DOHH2 (cell line): ENCODE results near the gene SSPN.

ENCODE experiments used
- H3F3A ChIP-seq: fragments of 200-600 bp; sonication (generic), shearing (Covaris generic); 2 replicates; pipeline ENCODE4 v1.6.0; 2016; ENCODE audit warnings: antibody characterized with exemption, mild to moderate bottlenecking; ENCODE audit not compliant: control insufficient read depth, insufficient read depth
- H3K27ac ChIP-seq: fragments of 200-600 bp; sonication (generic); 2 replicates; pipeline ENCODE4 v1.5.1; 2014; ENCODE audit warnings: low read depth, mild to moderate bottlenecking, low read length, moderate library complexity
- H3K27me3 ChIP-seq: fragments of 200-600 bp; sonication (generic); 2 replicates; pipeline ENCODE4 v1.6.1; 2014; ENCODE audit warnings: mild to moderate bottlenecking, low read length, mixed read lengths; ENCODE audit not compliant: control insufficient read depth
- H3K36me3 ChIP-seq: fragments of 200-600 bp; sonication (generic); 2 replicates; pipeline ENCODE4 v1.6.1; 2014; ENCODE audit warnings: mild to moderate bottlenecking, low read length, moderate library complexity, mixed read lengths; ENCODE audit not compliant: control insufficient read depth
- H3K4me1 ChIP-seq: fragments of 200-600 bp; sonication (generic); 2 replicates; pipeline ENCODE4 v1.6.1; 2014; ENCODE audit warnings: mild to moderate bottlenecking, low read length, mixed read lengths; ENCODE audit not compliant: control insufficient read depth
- H3K4me2 ChIP-seq: fragments of 200-600 bp; sonication (generic); 2 replicates; pipeline ENCODE4 v1.6.0; 2014; ENCODE audit warnings: mild to moderate bottlenecking, low read length, moderate library complexity
- H3K4me3 ChIP-seq: fragments of 200-600 bp; sonication (generic); 2 replicates; pipeline ENCODE4 v1.5.1; 2014; ENCODE audit warnings: mild to moderate bottlenecking, low read length, mixed read lengths
- H3K79me2 ChIP-seq: fragments of 200-600 bp; sonication (generic); 2 replicates; pipeline ENCODE4 v1.6.1; 2014; ENCODE audit warnings: mild to moderate bottlenecking, low read length, mixed read lengths; ENCODE audit not compliant: control insufficient read depth
- H3K9me2 ChIP-seq: fragments of 200-600 bp; sonication (generic); replicated peaks from 2 replicates; pipeline ENCODE4 v1.6.1; 2014; ENCODE audit warnings: mild to moderate bottlenecking, low read length, mixed read lengths; ENCODE audit not compliant: control insufficient read depth
- H3K9me3 ChIP-seq: fragments of 200-600 bp; sonication (generic); 2 replicates; pipeline ENCODE4 v1.6.1; 2014; ENCODE audit warnings: antibody characterized with exemption, low read length, mixed read lengths; ENCODE audit not compliant: control insufficient read depth, insufficient read depth
- H4K20me1 ChIP-seq: fragments of 200-600 bp; sonication (generic); 2 replicates; pipeline ENCODE4 v1.6.0; 2014; ENCODE audit warnings: low read depth, mild to moderate bottlenecking, antibody characterized with exemption, low read length, moderate library complexity; ENCODE audit not compliant: control insufficient read depth, insufficient read depth
- EZH2phosphoT487 ChIP-seq: fragments of 200-600 bp; sonication (generic); IDR thresholded peaks from 2 replicates; pipeline ENCODE4 v1.6.1; 2017; ENCODE audit warnings: borderline replicate concordance, mild to moderate bottlenecking, antibody characterized with exemption, low read length, moderate library complexity, mixed read lengths
- TF ChIP-seq, protein P1 (sequence below): fragments of 200-600 bp; sonication (generic); IDR thresholded peaks from one replicate; pipeline ENCODE4 v1.5.1; 2014; ENCODE audit warnings: antibody characterized with exemption, mild to moderate bottlenecking, low read depth, low read length; ENCODE audit not compliant: poor library complexity, severe bottlenecking

SSPN gene

DNA sequence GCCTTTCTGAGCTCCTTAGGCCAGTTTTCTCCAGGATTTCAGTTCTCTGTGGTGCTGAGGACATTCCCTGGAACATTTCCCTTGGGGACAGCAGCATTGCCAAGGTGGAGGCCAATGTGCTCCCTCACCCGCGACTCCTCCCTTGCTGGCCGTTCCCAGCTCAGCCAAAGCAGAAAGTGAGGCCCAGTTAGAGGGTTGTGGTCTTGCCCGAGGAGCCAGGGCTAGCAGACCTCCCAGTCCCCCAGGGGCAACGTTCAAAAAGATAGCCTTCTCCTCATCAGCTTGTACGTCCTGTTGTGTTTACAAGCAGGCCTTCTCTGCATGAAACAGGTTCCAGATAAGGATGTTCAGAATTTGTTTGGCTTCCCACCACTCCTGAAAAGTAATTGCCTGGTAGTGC is 78.4 kb downstream of the SSPN start:
- H3K4me2 ChIP-seq, result no peak overlapping the region
- no peaks in the 10 kb centered on the region for H3K9me2 ChIP-seq
- no peaks in the 10 kb centered on the region for H3K79me2 ChIP-seq
- no peak overlapping the region for H3K4me3 ChIP-seq
- H3K27me3 ChIP-seq, result no peaks in the 10 kb centered on the region
- no peaks in the 10 kb centered on the region for H3K36me3 ChIP-seq
- H3K9me3 ChIP-seq, result no peaks in the 10 kb centered on the region
- 0 out of 2 replicates have a peak, but pooled peaks cover 3% of the 10 kb centered on the region for H3K4me1 ChIP-seq
- H3K27ac ChIP-seq, result no peak overlapping the region
- no peaks in the 10 kb centered on the region for H3F3A ChIP-seq
- no peak for TF ChIP-seq EZH2phosphoT487
- TF ChIP-seq, protein P1, sequence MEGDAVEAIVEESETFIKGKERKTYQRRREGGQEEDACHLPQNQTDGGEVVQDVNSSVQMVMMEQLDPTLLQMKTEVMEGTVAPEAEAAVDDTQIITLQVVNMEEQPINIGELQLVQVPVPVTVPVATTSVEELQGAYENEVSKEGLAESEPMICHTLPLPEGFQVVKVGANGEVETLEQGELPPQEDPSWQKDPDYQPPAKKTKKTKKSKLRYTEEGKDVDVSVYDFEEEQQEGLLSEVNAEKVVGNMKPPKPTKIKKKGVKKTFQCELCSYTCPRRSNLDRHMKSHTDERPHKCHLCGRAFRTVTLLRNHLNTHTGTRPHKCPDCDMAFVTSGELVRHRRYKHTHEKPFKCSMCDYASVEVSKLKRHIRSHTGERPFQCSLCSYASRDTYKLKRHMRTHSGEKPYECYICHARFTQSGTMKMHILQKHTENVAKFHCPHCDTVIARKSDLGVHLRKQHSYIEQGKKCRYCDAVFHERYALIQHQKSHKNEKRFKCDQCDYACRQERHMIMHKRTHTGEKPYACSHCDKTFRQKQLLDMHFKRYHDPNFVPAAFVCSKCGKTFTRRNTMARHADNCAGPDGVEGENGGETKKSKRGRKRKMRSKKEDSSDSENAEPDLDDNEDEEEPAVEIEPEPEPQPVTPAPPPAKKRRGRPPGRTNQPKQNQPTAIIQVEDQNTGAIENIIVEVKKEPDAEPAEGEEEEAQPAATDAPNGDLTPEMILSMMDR, result no peak
- no peaks in the 10 kb centered on the region for H4K20me1 ChIP-seq

DNA sequence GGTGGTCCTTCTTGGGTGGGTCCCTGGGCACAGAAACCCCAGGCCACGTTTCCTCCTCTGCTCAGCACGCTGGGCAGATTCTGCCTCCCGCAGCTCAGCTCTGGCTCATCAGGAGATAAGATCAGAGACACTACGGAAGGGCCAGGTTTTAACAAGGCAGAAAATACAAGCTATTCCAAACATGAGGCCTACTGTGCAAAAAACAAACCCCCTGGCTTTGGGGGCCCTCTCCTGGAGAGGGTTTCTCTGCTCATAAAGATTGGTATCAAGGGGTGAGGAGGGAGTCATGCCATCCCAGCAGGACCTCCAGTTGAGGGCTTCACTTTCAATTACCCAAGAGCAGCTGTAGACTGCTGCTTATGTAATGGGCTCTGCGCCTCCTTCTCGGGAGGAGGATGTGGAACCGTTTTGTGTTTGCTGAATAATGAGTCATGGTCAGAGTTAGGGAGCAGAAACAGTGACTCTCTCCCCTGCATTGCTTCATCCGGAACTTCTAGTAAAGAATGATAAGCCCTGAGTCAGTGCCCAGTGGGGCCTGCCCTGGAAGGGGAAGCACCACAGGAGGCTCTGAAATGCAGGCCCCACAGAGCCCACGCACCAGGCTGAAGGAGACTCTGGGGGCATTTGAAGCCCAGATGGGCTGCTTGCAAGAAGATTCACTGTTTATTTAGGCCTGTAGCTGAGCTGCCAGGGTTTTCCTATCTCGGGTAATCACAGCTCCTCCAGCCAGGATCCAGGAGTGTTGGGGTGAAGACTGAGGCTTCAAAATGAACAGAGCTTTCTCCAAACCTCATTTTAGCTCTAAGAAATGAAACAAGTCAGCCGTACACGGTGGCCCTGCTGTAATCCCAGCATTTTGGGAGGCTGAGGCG is 79.3 kb downstream of the SSPN start:
- Histone ChIP-seq H3K9me3 (no peaks in the 10 kb centered on the region), H3K36me3 (no peaks in the 10 kb centered on the region), H3K4me1 (0 out of 2 replicates have a peak, but pooled peaks cover 4% of the 10 kb centered on the region), H3K4me3 (no peak overlapping the region), H3K27ac (no peak overlapping the region), H4K20me1 (no peaks in the 10 kb centered on the region), H3K4me2 (no peak overlapping the region), H3K79me2 (no peaks in the 10 kb centered on the region), H3K9me2 (no peaks in the 10 kb centered on the region), H3F3A (no peaks in the 10 kb centered on the region), H3K27me3 (no peaks in the 10 kb centered on the region)
- TF ChIP-seq, protein P1, result no peak
- TF ChIP-seq EZH2phosphoT487, result no peak

DNA sequence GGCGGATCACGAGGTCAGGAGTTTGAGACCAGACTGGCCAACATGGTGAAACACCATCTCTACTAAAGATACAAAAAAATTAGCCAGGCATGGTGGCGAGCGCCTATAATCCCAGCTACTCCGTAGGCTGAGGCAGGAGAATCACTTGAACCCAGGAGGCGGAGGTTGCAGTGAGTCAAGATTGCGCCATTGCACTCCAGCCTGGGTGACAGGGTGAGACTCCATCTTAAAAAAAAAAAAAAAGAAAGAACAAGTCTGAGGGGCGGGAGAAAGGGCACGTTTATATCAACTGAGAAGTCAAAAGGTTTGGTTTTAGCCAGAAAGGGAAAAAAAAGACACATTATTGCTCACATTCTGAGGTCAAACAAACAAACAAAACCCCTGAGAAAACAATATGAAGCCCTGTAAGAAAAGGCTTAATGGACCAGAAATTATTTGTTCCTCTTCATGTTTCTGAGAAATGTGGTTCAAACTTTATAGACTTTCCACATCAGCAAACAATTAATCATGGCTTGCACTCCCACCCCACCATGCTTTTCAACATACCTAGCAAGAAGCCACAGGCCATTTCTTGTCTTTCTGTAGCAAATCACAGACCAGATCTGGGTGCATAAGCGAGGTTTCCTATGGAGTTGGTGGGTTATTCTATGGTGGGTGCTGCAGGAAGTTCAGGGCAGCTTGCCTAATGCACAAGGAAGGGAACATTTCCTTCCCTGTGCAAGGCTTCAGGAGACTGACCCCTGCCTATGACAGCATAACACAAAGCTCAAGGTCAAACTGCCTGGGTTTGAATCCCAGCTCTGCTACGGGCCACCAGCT is 80.1 kb downstream of the SSPN start:
- Histone ChIP-seq H3K4me1 (0 out of 2 replicates have a peak, but pooled peaks cover 4% of the 10 kb centered on the region), H3K9me2 (no peaks in the 10 kb centered on the region), H3K27ac (no peak overlapping the region), H4K20me1 (no peaks in the 10 kb centered on the region), H3K4me3 (no peak overlapping the region), H3K4me2 (no peak overlapping the region), H3F3A (no peaks in the 10 kb centered on the region), H3K36me3 (no peaks in the 10 kb centered on the region), H3K79me2 (no peaks in the 10 kb centered on the region), H3K9me3 (no peaks in the 10 kb centered on the region), H3K27me3 (no peaks in the 10 kb centered on the region)
- TF ChIP-seq EZH2phosphoT487, result no peak
- TF ChIP-seq, protein P1, result no peak
